ENCODE data around the gene TACR2.
"Not testable (repeated sequence)": the region's sequence is repeated elsewhere in the genome, so short reads cannot be mapped to it uniquely, and the experiment has no call there.

TACR2 gene

GRCh38 chr10:69450395-69450794, 33.7 kb upstream of the TACR2 start:
- FAIRE-seq = not testable (repeated sequence)

DNA sequence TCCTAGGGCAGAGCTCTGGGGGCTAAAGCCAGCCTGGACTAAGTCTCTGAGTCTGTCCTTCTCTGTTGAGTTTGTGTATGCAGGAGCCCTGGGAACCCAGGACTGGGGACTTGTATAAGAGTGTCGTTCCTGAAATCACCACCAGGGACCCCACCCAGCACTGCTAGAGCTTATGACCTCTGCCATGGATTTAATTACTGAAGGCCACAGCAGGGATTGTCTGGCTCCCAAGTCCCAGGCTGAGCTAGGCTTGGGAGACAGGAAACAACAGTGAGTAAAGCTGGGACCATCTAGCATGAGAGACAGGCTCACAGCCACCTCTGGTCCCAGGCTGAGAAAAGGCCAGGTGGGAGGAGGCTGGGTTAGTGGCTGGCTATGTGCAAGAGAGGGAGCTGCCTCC, 33.1 kb upstream of the TACR2 start:
- FAIRE-seq = no peak

GRCh38 chr10:69446650-69447151, 30.0 kb upstream of the TACR2 start:
- no peak for FAIRE-seq

DNA sequence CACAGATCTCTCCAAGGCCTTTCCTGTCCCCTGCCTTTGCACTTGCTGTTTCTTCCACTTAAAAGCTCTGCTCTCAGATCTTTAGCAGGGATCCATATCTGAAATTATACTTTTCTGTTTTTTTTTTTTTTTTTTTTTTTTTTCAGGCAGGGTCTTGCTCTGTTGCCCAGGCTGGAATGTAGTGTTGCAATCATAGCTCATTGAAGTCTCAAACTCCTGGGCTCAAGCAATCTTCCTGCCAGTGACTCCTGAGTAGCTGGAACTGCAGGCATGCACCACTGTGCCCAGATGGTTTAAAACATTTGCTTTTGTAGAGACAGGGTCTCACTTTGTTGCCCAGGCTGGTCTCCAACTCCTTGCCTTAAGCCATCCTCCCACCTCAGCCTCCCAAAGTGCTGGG, 29.5 kb upstream of the TACR2 start:
- no peak for FAIRE-seq

- FAIRE-seq = no peak
Observed at GRCh38 chr10:69445041-69445440, 28.3 kb upstream of the TACR2 start.

- FAIRE-seq = no peak
Observed at GRCh38 chr10:69443354-69443753, 26.6 kb upstream of the TACR2 start.

- FAIRE-seq = no peak
Observed at GRCh38 chr10:69439813-69440506, 23.2 kb upstream of the TACR2 start.

- FAIRE-seq = no peak
Observed at GRCh38 chr10:69439350-69439739, 22.6 kb upstream of the TACR2 start.

DNA sequence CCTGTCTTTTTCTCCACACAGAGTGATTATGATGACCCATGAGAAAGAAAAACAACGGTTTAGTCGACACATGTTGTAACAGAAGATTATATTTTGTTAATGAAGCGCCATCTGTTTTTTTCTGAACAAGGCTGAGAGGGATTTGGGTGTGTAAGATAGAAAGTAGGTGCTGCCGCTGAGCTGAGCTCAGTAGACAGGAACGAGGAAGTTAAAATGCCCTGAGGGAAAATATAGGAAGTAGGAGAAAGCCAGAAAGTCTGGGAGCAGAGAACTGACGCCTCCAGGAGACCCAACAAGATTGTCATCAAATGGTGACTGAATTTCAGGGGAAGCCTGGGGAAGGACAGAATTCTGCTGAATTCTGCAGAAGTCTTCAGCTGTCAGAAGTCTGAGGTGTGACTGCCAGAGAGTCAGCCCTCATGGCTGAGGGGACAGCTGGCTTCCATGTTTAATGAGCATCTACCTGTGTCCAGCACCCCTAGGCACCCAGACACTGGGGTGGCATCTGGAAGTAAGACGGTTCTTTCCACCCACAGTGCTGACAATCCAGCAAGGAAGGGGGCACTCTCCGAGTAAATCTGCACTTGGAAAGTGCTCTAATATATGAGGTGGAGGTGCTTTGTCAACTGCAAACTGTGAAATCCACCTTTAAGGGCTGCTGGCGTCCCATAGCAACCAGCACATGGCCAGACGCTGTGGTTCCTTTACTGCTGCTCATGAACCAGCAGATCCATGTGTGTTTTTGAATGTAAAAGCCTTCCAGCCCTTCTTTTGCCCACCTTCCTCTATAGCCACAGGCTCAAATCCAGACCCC, 22.0 kb upstream of the TACR2 start:
- FAIRE-seq = no peak

DNA sequence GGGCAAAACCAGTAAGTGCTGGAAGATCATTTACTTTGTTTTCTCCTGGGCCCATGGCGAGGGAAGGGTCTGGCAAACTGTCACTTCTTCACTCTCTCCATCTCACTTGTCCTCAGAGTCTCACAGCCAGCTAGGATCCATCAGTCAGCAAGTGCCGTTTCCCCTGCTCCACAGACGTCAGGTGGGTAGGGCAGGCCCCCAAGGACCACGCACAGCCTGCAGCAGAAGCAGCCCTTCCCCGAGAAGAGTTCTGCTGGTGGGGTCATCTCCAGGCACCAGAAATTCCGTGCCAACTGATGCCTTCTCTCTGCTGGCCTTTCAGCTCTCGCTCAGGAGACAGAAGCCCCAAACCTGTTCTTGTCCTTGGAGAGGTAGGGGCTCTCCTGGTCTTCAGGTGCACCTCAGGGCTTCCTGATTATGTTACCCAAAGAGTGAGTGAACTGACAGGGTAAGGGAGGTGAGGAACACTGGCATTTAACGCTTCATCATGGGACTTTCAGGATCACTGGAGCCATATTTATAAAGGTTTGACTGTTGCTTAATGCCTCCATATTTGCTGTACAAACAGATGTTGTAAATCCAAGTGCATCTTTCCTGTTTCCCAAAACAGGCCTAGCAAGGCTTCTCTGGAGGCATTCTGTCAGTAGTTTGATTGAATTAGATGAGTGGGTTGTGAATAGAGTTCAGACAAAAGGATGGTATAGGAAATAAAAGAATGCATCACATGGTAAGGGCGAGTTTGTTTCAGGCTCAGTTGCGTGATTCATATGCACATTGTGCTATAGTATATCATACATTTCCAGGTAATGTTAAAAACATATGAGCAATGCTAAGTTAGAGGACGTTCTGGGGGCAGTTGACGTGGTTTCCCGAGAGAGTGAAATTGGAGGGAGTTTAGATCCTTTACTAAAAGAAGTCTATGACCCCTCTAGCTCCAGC, 20.9 kb upstream of the TACR2 start:
- FAIRE-seq = no peak

- FAIRE-seq = no peak
Observed at GRCh38 chr10:69435966-69436520, 19.3 kb upstream of the TACR2 start.

- FAIRE-seq = no peak
Observed at GRCh38 chr10:69434926-69435325, 18.2 kb upstream of the TACR2 start.

- FAIRE-seq = no peak
Observed at GRCh38 chr10:69434169-69434568, 17.5 kb upstream of the TACR2 start.

GRCh38 chr10:69428165-69428564, 11.4 kb upstream of the TACR2 start:
- no peak for FAIRE-seq

DNA sequence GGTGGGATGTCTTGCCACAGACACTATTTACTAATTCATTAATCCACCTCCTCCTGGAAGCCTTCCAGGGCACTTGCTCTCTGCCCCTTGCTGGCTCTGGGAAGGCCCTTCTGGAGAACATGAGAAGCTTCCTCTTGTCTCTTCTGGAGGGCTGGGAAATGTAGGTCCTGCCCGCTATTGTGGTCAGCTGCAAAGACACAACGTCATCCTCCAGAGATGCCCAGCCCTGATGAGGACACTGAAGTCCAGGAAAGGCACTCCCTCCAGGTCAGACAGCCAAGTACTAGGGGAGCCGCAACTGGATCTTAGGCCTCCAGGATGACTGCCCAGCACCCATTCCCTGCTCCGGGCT, 9.6 kb upstream of the TACR2 start:
- FAIRE-seq = no peak

DNA sequence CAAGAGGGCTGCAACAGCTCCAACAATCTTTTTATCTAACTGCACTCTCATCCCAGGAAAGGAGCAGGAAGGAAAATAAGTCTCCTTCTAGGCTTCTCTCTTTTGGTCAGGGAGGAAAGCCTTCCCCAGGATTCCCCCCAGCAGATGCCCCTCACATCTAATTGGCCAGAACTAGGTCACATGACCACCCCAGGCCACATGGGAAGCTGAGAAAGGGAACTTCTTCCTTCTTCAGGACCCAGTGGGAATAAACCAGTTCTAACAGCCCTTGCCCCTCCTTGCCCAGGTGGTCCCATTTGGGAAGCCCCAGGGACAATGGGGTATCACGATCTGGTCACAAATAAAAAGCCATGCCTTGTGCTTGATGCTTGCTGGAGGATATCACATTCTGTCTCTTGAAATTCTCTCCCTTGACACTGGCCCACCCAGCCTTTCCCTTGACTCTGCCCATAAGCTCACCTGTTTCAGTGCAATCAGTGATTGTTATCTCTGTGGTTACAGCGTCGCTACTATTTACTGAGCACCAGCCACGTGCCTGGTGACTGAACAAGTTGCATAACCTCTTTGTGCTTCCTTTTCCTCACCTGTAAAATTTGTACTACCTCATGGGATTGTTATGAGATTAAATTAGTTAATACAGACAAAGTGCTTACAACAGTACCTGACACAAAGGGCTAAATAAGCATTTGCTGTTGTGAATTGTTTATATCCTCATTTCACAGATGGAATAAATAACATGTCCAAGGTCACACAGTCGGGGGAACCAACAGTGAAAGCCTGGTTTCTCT, 9.0 kb upstream of the TACR2 start:
- FAIRE-seq = no peak

GRCh38 chr10:69425041-69425440, 8.3 kb upstream of the TACR2 start:
- FAIRE-seq = no peak

DNA sequence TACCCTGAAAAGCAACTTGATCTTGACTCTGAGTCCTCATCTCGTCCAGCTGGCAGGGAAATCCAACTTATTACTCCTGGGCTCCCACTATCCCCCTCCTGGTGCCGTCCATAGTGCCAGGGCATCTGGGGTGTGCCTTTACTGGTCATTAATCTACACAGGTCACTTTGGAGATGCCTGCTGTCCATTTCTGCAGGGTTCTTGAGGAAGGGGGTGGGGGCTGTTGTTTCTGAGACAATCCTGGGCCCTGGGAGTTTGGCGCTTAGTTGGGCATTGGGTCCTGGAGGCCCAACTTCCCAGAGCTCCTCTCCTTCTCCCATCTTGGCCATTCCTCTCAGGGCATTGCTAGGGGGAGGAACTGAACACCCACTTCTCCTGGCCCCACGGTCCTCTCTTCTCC, 6.0 kb upstream of the TACR2 start:
- FAIRE-seq = no peak

DNA sequence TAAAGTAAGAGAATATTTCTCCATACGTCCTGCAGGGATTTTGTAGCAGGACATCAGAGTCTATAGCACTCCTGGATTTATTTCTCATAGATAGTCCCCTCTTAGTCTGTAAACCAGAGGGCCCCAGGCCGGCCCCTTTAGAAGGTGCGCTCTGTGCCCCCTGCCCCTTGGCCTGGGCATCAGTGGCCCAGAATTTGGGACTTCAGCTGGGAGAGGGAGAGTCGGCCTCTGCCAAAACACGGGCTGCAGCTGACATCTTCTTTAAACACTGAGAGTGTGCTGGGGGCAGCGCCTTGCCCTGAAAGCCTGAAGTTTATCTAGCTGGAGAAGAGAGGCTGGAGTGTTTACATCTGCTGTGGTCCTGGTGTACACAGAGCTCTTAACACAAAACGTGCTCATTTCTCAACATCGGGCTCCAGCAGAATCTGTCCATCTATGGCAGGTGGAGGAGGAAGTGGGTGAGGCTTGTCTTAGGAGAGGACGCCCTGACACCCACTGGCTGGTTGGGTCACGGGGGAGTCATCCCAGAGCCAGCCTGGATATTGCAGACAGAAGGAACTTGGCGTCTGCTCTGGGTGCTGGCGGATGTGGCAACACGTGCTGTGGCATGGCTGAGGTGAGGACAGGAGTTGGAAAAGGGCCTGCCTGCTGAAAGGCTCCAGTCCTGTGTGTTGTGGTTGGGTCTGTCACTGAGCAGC, 5.0 kb upstream of the TACR2 start:
- no peak for FAIRE-seq

GRCh38 chr10:69419744-69420126, 3.0 kb upstream of the TACR2 start:
- FAIRE-seq = no peak

DNA sequence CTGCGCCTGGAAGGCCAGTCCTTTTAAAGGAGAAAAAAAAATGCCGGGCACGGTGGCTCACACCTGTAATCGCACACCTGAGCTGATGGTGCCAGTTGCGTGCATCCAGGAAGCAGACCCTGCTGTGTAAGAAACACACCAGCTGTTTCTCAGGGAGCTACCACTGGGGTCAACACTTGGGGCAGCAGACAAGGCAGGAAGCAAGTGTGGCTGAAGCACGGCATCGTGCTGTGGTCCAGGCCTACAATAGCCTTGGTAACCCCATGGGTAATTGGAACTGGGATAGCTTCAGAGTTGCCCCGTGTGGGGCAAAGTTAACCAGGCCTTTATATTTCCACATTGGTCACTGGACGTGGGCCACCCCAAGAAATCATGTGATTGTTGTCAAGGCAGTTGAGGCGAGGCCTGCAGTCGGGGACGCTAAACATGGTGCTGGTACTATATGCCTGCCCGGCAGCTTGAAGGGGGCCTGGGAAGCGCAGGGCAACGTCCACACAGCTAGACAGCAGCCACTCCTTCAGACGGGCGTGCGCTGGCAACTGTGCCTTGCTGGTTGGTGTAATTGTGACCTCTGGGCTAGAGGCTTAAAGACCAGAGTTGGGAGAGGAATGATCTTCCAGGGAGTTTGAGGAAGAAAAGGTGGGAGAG, 2.5 kb upstream of the TACR2 start:
- FAIRE-seq = no peak

Measured in TTC549 (cell line).